Dermis microvascular lymphatic vessel endothelial cell (primary cell): ENCODE results near the gene PLCH2. TPM values are rescaled to one million over a fixed set of nuclear protein-coding genes. Genes with fewer than 3 reads are reported as not detected.
"Not testable (repeated sequence)": the region's sequence is repeated elsewhere in the genome, so short reads cannot be mapped to it uniquely, and the experiment has no call there.

Experiments used
- DNase-seq, 2 donors: peaks; one replicate each; pipeline versions ENCODE4 v3.0.0 to v3.0.0-alpha.2; 2010; ENCODE audit warnings: low read depth in 2 of 2
- total RNA-seq: library from RNA; depleted of rRNA; stranded (reverse); fragments of >200 nt; gene quantifications from 2 replicates; pipeline ENCODE4 v1.2.1, GENCODE V29; 2014

PLCH2 gene
- total RNA-seq, 1 donor from 2014 or later: under 0.01 TPM

DNA sequence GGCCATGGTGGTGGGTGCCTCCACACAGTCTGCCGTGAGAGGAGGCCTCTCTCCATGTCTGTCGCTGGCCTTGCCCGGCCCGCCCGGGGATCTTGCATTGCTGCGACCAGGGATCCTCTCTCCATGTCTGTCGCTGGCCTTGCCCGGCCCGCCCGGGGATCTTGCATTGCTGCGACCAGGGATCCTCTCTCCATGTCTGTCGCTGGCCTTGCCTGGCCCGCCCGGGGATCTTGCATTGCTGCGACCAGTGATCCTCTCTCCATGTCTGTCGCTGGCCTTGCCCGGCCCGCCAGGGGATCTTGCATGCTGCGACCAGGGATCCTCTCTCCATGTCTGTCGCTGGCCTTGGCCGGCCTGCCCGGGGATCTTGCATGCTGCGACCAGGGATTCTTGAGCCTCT lies 35.7 kb upstream of the PLCH2 start:
- DNase-seq: not testable (repeated sequence)

DNA sequence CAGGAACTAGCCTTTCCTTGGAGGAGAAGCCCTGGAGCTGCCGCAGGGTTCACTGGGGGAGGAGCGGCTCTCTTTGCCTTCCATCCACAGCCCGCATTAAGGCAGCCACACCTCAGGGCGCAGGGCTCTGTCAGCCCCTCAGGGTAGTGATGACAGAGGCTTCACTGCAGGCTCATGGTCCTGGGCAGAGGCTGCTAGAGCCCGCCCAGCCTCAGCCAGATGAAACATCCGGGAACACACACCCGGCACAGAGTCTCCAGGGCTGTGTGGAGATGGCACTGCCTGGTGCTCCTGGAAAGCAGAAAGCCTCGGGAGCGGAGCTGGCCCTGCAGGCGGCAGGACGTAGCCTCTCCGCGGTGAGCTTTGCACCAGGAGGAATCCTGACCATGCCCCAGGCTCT lies 34.3 kb upstream of the PLCH2 start:
- DNase-seq: no peak

DNA sequence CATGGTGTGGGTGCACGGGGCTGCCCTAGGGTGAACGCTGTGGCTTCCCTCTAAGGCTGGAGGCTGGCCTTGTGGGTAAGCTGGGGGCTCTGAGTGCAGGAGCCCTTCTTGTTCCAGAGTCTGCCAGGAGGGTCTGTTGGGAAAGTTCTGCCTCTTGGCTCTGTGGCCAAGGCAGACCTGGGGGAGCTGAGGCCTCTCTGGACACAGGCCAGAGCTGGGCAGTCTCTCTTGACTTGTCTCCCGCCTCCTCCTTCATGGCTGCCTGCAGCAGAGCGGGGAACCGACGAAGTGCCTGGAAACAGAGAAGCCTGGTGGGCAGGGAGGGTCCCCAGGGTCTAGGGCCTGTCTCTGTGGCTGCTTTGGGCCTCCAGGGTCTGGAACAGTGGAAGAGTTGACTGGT lies 33.4 kb upstream of the PLCH2 start:
- DNase-seq: no peak

DNA sequence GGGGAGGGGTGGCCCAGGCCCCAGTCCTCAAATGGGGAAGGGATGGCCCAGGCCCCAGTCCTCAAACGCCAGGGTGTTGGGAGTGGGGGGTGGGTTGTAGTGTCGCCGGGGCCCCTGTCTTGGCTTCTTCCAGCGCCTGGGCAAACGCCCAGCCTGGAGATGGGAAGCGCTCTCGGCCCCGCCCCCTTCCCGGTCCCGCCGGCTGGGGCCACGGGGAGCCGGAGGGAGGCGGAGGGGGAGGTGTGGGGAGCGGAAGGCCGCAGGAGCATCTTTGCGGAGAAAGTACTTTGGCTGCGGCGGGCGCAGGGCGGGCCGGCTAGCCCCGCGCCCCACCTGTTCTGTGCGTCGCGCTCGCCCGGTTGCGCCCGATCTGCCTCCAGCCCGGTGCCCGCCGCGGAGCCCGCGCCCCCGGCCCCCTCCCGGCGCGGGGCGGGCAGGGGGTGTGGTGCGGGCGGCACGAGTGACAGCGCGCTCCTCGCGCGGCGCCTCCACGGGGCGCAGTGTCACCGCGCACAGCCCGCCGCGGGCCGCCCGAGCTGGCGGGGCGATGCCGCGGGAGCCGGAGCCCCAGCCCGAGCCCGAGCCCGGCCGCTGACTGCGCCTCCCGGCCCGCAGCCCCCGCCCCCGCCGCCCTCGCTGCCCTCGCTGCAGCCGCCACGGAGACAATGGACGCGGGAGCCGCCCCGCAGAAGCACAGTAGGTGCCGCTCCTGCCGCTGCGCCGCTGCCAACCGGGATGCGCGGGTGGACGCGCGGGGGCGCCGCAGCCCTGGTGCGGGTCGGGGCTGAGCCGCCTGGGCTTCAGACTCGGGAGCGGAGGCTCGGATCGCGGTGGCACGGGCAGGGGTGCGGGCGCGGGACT lies 32.6 kb upstream of the PLCH2 start:
- peak in 1 of 2 donors; percentile 39 for DNase-seq

DNA sequence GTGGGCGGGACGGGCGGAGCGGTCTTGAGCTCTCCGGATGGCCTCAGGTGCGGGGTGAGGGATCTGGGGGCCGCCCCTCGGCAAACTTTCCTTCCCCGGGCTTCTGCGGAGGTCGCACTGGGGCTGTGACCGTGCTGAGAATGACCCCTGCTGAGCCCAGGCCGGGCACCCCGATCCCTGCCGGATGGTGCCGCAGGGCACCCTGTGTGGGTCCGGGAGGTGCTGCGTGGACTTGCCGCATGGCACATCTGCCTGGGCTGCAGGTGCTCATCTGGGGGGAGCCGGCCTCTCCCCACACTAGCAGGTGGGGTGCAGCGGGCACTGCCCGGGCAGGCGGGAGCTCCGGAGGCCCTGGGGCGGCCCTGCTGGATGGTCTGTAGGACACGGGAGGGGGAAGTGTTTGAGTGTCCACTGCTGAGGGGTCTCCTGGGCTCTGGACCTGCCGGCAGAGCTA lies 31.9 kb upstream of the PLCH2 start:
- DNase-seq: no peak

DNA sequence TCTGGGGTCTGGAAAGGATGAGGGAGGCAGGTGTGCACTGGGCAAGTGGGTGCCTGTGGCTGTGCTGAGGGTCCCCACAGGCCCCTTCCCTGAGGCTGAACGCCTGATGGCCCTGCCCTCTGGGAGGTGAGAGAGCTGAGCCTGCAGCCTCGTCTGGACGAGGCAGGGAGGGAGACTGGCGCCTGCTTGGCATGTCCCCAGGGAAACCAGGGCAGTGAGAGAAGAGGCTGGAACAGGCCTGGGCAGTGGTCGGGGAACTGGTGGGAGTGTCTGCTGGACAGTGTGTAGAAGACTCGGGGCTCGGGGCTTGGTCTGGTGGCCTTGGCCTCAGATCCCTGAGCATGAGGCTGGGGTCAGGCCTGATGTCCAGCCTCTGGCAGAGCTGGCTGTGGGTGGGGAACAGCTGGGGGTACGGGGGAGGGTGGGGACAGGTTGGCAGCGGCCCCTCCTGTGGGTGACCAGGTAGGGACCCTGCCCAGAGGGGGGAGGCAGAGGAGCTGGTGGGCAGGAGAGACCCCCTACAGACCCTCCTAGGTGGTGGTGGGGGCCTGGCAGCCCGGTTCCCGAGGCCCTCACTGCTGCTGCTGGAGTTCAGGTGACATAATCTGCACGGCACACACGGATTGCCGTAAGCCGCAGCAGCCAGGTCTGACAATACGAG lies 30.8 kb upstream of the PLCH2 start:
- no peak for DNase-seq

DNA sequence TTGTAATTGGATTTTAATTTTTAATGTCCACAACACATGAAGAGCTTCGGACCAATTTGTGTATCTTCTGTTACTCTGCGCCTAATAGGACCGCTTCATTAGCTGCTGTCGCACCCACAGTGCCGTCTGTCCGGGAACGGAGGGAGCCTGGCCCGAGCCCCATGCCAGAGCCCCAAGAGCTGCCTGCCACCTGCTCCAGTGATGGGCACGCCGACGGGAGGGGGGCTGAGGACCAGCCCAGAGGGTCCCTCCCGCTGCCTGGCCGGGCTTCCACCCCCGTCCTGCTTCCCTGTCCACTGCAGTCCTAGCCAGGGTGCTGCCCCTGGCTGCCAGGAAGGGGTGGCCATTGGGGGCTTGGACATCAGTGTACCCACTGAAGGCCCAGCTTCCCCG lies 30.3 kb upstream of the PLCH2 start:
- DNase-seq: no peak

DNA sequence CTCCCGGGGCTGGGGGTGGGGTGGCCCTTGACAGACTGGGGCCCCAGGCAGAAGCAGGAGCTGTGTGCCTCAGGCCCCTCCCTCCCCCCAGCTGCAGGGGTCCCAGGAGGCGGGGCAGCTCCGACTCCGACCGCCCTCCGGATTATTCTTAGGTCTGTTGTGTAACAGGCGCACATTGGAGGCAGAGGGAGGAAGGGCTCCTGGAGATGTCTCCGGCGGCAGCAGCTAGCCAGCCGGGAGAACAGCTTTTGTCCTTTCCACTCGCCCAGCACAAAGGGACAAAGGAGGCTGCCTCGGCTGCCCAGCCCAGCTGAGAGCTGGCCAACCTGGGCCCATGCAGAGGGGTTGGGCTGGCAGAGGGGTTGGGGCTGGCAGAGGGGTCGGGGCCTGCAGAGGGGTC lies 29.7 kb upstream of the PLCH2 start:
- no peak for DNase-seq

DNA sequence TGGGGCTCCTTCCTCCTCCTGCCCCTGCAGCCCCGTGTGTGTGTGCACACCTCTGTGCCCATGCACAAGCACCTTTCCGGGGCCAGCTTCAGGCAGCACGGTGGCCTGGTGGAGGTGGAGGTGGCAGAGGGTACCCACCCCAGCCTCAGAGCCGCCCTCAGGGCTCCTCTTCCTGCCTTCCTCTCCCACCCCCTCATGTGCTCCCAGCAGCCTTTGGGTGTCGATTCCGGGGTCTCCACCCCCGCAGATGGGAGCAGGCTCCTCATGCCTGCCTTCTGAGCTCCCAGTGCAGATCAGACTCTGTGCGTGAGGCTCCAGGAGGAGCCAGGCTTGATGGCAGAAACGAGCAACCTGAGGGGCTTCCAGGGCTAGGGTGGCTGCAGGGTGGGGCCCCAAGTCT lies 29.2 kb upstream of the PLCH2 start:
- no peak for DNase-seq

DNA sequence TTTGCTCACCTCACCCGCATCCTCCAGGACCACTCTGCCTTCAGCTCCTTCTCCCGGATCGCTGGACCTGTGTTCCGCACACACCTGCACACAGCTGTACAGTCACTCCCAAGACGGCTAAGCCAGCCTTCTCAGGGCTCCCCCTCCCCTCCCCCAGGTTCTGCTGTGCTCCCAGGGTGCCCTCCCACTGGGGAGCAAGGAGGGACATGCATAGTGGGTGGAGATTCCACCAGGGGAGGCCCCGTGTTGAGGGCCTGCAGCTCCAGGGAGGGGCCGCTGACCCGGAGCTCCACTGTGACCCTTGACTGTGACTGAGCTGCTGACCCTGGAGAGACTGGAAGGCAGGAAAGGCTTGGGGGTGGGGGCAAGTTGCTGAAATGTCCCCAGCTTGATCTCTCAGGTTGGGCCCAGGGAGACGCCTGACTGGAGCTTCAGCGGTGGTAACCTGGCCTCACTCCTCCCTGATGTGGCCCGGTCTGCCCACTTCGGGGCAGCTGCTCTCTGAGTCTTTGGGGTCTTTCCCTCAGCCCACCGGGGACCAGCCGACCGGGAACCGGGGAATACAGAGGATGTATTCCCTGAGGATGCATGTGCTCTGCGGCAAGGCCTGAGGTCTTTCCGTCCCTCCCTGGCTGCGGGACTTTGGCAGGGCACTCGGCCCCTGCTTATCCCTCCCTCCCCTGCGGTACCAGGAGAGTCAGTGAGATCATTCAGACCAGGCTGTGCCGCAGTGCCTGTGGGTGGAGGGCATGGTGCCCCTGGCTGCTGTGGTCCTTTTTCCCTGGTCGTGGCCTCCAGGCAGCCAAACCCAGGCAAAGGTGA lies 28.6 kb upstream of the PLCH2 start:
- no peak for DNase-seq

DNA sequence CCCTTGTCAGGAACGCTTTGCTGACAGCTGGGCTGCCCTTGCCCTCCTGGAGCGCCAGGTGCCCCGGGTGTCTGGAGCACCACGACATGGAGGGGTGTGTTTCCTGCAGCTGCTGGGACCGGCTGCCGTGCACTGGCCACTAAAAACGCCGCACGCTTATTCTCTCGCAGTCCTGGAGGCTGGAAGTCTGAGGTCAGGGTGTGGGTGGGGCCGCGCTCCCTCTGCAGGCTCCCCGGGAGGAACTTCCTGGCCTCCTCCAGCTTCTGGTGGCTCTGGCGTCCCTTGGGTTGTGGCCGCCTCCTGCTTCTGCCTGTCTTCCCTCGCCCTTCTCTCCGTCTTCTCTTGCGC lies 28.0 kb upstream of the PLCH2 start:
- peak in 1 of 2 donors; percentile 35 for DNase-seq

DNA sequence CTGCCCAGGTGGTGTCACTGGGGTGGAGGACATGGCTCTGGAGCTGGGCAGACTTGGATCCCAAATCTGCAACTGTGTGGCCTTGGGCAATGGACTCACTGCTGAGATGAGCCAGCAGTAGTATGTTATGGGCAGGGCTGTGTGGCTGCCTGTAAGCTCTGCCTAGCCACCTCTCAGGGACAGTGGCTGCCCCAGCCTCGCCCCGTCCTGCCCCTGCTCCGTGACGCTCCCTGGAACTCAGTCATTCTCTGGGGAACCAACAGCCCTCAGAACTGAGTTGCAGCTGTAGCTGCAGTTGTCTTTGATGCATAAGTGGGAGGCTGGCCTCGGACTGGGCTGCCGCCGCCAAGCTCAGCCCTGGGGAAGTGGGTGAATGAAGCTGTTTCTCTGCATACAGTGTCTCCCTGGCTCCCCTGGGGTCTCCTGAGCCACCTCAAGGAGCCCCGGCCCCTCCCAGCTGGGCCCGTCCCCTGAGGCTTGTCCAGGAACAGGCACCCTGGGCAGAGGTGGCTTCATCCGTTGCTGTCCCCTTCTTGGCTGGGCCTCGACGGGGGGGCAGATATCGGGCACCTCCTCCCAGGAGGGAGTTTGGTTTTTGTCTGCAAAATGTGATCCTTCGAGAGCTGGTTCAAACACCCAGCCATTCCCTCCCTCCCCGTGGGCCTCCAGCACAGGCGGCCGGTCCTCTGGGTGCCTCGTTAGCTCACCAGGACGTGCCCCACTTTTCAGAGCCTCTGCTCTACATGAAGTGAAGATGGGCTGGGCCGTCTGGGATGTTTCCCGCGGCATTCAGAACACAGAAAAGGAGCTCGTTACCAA lies 26.2 kb upstream of the PLCH2 start:
- DNase-seq: no peak

DNA sequence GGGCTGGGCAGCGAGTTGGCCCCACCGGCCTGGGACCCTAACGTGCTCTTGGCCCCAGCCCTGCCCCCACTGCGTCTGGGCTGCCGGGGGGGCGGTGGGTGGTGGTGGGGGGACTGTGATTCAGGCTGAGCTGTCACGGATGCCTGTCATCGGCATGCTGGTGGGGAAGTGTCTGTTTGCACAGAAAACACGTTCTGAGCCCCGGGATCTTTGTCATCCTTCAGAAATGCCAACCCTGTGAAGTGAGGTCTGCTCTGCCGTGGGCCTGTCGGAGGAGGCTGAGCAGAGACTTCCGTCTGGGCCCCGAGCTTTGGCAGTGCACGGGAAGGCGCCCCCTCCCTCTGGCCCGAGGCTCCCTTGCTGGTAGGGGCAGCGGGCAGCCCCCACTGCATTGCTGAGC lies 24.3 kb upstream of the PLCH2 start:
- peak in 1 of 2 donors; percentile 78 for DNase-seq

DNA sequence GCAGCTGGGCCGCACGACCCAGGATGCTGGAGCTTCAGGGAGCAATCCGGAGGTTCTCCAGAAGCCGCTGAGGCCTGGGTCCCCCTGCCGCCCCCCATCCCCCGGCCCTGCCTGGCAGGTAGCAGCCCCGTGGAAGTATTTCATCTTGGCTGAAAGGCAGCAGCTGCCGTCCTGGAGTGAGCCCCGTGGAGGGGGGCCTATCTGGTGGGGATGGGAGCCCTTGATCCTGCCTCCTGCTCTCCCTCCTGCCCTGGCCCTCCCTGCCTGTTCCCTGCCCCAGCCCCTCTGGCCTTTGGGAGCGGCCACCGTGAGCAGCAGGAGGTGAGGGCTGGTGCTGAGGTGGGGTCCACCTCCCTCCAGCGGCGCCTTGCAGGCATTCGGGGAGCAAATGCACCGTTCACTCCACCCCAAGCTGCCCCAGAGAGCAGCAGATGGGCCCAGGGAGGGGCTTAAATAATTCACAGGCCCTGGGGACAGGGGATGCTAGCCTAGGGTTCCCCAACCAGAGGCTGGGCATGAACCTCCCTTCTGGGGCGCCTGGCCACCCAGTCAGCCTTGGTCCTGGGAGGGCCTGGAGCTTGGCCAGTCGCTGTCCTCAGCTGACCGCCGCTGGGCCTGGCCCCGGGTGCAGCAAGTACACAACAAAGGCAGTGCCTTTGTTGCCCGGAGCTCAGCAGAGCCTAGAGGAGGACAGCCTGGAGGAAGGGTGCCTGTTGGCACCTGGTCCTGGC lies 23.7 kb upstream of the PLCH2 start:
- DNase-seq: peak in 1 of 2 donors; percentile 15

DNA sequence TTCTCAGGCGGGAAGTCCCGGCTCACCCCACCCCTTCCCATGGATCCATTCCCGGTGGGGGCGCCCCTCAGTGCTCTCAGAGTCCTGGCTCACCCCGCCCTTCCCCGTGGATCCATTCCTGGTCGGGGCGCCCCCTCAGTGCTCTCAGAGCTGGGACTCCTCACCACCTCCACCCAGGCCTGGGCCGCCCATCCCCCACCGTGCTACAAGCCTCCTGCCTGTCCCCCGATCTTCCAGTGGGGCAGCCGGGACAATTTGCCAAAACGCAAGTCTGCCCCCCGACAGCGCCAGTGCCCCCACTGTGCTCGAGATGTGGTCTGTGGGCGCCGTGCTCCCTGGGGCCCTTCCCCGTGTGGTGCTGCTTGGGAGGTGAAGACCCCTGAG lies 23.2 kb upstream of the PLCH2 start:
- no peak for DNase-seq

DNA sequence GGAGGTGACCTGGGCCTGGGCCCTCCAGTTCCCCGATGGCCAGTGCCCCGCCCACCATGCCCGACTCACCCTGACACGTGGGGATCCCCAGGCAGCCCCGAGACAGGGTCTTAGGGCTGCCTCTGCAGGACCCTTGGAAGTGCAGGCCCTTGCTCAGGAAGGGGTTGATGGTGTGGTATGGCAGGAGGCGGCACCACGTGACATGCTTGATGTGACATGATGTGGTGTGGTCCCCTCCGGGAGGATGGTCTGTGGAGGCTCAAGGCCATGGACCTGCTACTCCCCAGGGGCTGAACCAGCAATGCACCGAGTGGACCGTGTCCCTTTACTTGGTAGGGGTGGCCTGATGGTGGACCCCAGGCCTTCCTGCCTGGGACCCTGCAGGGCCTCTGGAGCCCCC lies 21.9 kb upstream of the PLCH2 start:
- DNase-seq: no peak

DNA sequence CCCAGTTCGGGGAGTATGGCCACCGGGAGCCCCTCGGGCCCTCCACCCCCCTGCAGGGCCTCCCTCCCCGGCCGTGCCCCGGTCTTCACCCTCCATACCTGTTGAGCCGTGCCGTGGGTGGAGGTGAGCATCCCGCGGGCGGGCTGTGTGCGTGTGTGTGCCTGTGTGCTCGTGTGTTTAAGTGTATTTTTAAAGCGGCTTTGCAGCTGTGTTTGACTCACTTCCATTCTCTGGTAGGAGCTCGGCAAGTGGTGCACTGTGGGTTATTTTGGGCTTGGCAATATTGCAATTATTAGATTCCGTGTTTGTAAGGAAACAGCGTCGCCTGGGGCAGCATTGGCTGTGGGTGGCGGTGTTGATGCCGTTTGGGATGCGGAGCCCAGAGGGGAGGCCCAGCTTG lies 20.3 kb upstream of the PLCH2 start:
- no peak for DNase-seq

DNA sequence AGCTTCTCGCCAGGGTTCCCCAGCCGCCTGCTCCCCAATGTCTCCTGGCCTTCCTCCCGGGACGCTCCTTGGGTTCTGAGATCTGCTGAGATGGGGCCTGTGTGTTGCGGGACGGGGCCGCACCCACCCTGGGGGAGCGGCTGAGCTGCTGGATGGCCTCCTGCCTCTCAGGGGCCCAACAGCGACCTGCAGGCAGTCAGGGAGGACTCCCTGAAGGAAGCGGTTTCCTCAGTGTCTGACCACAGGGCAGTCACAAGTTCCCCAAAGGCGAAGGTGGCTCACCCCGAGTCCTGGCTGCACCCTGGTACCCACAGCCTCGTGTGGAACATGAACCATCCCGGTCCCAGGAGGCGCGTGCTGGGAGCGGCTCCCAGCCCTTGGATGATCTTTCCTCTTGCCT lies 18.6 kb upstream of the PLCH2 start:
- DNase-seq: no peak

DNA sequence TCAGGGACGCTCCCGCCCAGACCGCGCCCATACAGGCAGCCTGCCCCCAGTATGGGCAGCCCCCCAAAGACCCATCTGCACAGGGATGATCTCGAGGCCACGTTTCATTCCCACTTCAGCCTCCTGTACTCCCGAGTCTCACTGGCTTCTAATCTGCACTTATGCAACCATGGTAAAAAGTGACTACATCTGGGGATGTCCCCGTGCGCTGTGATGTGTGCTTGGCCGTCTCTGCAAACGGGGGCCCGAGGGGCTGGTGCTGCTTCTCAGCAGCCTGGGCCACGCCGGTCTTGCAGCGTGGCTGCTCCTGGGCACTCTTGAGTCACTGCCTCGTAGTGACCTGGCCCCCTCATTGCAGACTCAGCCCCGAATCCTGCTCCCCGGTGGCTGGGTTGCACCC lies 17.4 kb upstream of the PLCH2 start:
- no peak for DNase-seq

DNA sequence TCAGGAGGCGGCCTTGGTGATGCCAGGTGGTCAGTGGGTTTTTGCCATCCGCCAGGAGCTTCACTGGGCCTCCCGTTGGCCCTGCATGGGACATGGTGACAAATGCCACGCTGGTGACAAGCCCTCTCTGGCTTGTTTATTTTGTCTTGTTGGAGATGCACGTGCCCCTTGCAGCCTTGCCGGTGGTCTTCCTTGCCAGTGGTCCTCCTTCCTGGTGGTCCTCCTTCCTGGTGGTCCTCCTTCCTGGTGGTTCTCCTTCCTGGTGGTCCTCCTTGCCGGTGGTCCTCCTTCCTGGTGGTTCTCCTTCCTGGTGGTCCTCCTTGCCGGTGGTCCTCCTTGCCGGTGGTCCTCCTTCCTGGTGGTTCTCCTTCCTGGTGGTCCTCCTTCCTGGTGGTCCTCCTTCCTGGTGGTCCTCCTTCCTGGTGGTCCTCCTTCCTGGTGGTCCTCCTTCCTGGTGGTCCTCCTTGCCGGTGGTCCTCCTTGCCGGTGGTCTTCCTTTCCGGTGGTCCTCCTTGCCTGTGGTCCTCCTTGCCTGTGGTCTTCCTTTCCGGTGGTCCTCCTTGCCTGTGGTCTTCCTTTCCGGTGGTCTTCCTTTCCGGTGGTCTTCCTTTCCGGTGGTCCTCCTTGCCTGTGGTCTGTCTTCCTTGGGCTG lies 16.9 kb upstream of the PLCH2 start:
- DNase-seq: not testable (repeated sequence)
